ENCODE results near the gene TRIM63.

The TRIM63 gene

DNA sequence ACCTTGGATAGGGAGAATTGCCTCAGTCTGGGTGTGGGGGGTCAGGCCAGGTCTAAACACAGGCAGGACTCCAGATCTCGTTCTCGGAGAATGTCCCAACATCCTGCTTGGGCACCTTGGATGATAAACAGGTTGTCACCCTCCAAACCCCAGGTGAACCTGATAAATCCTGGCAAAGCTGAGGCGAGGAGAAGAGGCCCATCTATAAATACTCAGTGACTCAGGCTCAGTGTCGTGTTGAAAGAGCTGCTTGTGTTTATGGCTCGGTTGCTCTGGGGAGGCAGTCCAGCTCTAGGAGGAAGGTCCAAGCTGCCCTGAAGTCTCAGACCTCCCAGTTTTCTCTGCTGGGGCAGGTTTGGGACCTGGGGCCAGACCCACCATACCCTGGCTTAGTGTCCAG lies 15.8 kb upstream of the TRIM63 start:
- Histone ChIP-seq H4K91ac (ENCODE audit: low read length) (no peak overlapping the region), H3K18ac (ENCODE audit: low read depth in 1 of 2, low read length in 2 of 2) (no peak overlapping the region), H2BK12ac (ENCODE audit: low read length in 2 of 2) (peak overlapping the region in 1 of 2 experiments; percentile 31), H3K9ac (ENCODE audit: low read length) (peak overlapping the region; percentile 5), H3K79me1 (replicated peaks; ENCODE audit: low read length, poor library complexity, severe bottlenecking) (no peaks in the 10 kb centered on the region), H2AK5ac (ENCODE audit: low read length, severe bottlenecking) (no peak overlapping the region), H2BK15ac (ENCODE audit: low read depth, poor library complexity, severe bottlenecking) (peak overlapping the region; percentile 65), H2AFZ (ENCODE audit: low read depth, low read length) (no peak overlapping the region), H3K23ac (ENCODE audit: low read length in 2 of 2) (no peak overlapping the region), H2BK5ac (ENCODE audit: low read depth, low read length, poor library complexity, severe bottlenecking) (no peak overlapping the region), H3K36me3 (ENCODE audit: control insufficient read depth in 1 of 2, insufficient read depth in 2 of 2, low read depth in 1 of 2, low read length in 2 of 2) (no peaks in the 10 kb centered on the region), H3K27ac (ENCODE audit: low read length, poor library complexity, severe bottlenecking) (no peak overlapping the region), H2BK120ac (ENCODE audit: low read depth, low read length) (no peak overlapping the region), H3K27me3 (ENCODE audit: control insufficient read depth in 1 of 2, insufficient read depth in 1 of 2, low read length in 2 of 2) (peaks cover 24 to 26% of the 10 kb centered on the region in 2 experiments), H3K4me1 (ENCODE audit: control insufficient read depth, insufficient read depth, low read depth, low read length) (peaks cover 10% of the 10 kb centered on the region), H3K14ac (ENCODE audit: low read length in 2 of 2) (no peak overlapping the region), H4K8ac (ENCODE audit: low read length) (no peak overlapping the region), H3K4me3 (ENCODE audit: insufficient read depth in 1 of 2, low read depth in 1 of 2, low read length in 2 of 2) (no peak overlapping the region), H3K4me2 (ENCODE audit: low read length, poor library complexity, severe bottlenecking) (no peak overlapping the region), H3K4ac (ENCODE audit: low read depth in 1 of 2, low read length in 2 of 2) (no peak overlapping the region), H3K9me3 (ENCODE audit: control insufficient read depth, low read length) (no peaks in the 10 kb centered on the region)
- WGBS: 47% methylated on average over 5 of the region's 5 CpGs
- peak; percentile 76 for DNase-seq

DNA sequence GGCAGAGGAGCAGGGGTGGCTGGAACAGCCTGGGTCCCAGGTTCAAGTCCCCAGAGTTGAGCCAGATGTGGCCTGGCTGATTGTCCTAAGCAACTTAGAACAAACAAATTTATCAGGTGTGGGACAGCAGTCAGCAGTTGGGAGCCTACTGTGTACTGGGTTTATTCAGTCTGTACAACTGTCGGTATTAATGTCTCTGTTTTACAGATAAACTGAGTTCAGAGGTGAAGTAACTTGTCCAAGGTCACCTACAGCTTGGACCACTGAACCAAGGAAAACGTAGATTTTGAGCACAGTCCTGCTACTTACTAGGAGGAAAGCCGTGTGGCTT lies 14.6 kb upstream of the TRIM63 start:
- Histone ChIP-seq H4K91ac (ENCODE audit: low read length) (no peak overlapping the region), H3K27me3 (ENCODE audit: control insufficient read depth in 1 of 2, insufficient read depth in 1 of 2, low read length in 2 of 2) (peaks cover 29 to 30% of the 10 kb centered on the region in 2 experiments), H3K4me2 (ENCODE audit: low read length, poor library complexity, severe bottlenecking) (no peak overlapping the region), H2AK5ac (ENCODE audit: low read length, severe bottlenecking) (no peak overlapping the region), H3K23ac (ENCODE audit: low read length in 2 of 2) (no peak overlapping the region), H2BK12ac (ENCODE audit: low read length in 2 of 2) (no peak overlapping the region), H3K4me1 (ENCODE audit: control insufficient read depth, insufficient read depth, low read depth, low read length) (peaks cover 10% of the 10 kb centered on the region), H2AFZ (ENCODE audit: low read depth, low read length) (no peak overlapping the region), H3K14ac (ENCODE audit: low read length in 2 of 2) (no peak overlapping the region), H3K4ac (ENCODE audit: low read depth in 1 of 2, low read length in 2 of 2) (no peak overlapping the region), H3K9me3 (ENCODE audit: control insufficient read depth, low read length) (no peaks in the 10 kb centered on the region), H3K79me1 (replicated peaks; ENCODE audit: low read length, poor library complexity, severe bottlenecking) (no peaks in the 10 kb centered on the region), H3K9ac (ENCODE audit: low read length) (no peak overlapping the region), H4K8ac (ENCODE audit: low read length) (no peak overlapping the region), H3K18ac (ENCODE audit: low read depth in 1 of 2, low read length in 2 of 2) (peak overlapping the region in 1 of 2 experiments; percentile 6), H2BK5ac (ENCODE audit: low read depth, low read length, poor library complexity, severe bottlenecking) (no peak overlapping the region), H3K27ac (ENCODE audit: low read length, poor library complexity, severe bottlenecking) (no peak overlapping the region), H3K4me3 (ENCODE audit: insufficient read depth in 1 of 2, low read depth in 1 of 2, low read length in 2 of 2) (no peak overlapping the region), H3K36me3 (ENCODE audit: control insufficient read depth in 1 of 2, insufficient read depth in 2 of 2, low read depth in 1 of 2, low read length in 2 of 2) (no peaks in the 10 kb centered on the region), H2BK15ac (ENCODE audit: low read depth, poor library complexity, severe bottlenecking) (no peak overlapping the region), H2BK120ac (ENCODE audit: low read depth, low read length) (no peak overlapping the region)
- DNase-seq: no peak
- 82% methylated on average over 2 of the region's 3 CpGs for WGBS

DNA sequence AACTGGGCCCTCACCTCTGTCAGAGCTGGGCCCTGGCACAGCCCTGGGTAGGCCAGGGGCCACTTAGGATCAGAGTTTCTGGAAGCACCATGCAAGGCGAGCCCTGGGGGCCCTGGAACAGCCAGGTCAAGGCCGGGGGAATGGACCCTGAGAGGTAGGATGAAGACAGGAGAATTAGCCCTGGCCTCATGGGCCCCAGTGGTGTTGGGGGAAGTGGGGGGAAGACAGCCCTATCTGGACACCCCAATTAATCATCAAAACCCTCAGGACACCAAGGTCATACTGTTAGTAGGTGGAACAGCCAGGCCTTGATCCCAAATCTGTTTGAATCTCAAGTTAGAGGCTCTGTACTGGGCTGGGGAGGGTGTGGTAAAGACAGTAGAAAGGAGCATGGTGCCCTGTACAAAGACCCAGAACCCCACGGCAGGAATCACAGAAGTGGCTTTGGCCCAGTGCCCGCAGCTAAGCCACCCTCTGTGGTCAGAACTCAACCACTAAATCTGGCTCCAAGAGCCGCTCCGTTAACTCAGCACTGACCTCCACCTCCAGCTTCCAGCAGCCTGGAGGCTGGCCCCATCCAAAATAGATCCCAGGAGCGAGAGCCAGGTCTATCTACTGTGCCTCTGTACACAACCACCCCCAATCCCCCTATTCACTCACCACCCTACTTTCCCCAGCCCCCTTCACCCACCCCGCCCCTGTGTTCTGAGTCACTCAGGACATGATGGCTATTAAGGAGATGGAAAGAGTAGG lies 14.0 kb upstream of the TRIM63 start:
- DNase-seq: no peak
- Histone ChIP-seq H2BK120ac (ENCODE audit: low read depth, low read length) (no peak overlapping the region), H3K27ac (ENCODE audit: low read length, poor library complexity, severe bottlenecking) (no peak overlapping the region), H3K4me1 (ENCODE audit: control insufficient read depth, insufficient read depth, low read depth, low read length) (peaks cover 10% of the 10 kb centered on the region), H3K4ac (ENCODE audit: low read depth in 1 of 2, low read length in 2 of 2) (peak overlapping the region in 1 of 2 experiments; percentile 20), H3K36me3 (ENCODE audit: control insufficient read depth in 1 of 2, insufficient read depth in 2 of 2, low read depth in 1 of 2, low read length in 2 of 2) (no peaks in the 10 kb centered on the region), H2AFZ (ENCODE audit: low read depth, low read length) (no peak overlapping the region), H2BK15ac (ENCODE audit: low read depth, poor library complexity, severe bottlenecking) (no peak overlapping the region), H3K23ac (ENCODE audit: low read length in 2 of 2) (no peak overlapping the region), H3K9ac (ENCODE audit: low read length) (no peak overlapping the region), H3K4me2 (ENCODE audit: low read length, poor library complexity, severe bottlenecking) (no peak overlapping the region), H4K91ac (ENCODE audit: low read length) (peak overlapping the region; percentile 45), H2AK5ac (ENCODE audit: low read length, severe bottlenecking) (no peak overlapping the region), H3K27me3 (ENCODE audit: control insufficient read depth in 1 of 2, insufficient read depth in 1 of 2, low read length in 2 of 2) (peaks cover 28 to 30% of the 10 kb centered on the region in 2 experiments), H2BK5ac (ENCODE audit: low read depth, low read length, poor library complexity, severe bottlenecking) (no peak overlapping the region), H3K9me3 (ENCODE audit: control insufficient read depth, low read length) (no peaks in the 10 kb centered on the region), H3K18ac (ENCODE audit: low read depth in 1 of 2, low read length in 2 of 2) (peak overlapping the region; percentile 38 to 56), H3K79me1 (replicated peaks; ENCODE audit: low read length, poor library complexity, severe bottlenecking) (no peaks in the 10 kb centered on the region), H3K4me3 (ENCODE audit: insufficient read depth in 1 of 2, low read depth in 1 of 2, low read length in 2 of 2) (no peak overlapping the region), H3K14ac (ENCODE audit: low read length in 2 of 2) (no peak overlapping the region), H4K8ac (ENCODE audit: low read length) (peak overlapping the region; percentile 48), H2BK12ac (ENCODE audit: low read length in 2 of 2) (peak overlapping the region in 1 of 2 experiments; percentile 56)
- 85% methylated on average over 8 of the region's 8 CpGs for WGBS

DNA sequence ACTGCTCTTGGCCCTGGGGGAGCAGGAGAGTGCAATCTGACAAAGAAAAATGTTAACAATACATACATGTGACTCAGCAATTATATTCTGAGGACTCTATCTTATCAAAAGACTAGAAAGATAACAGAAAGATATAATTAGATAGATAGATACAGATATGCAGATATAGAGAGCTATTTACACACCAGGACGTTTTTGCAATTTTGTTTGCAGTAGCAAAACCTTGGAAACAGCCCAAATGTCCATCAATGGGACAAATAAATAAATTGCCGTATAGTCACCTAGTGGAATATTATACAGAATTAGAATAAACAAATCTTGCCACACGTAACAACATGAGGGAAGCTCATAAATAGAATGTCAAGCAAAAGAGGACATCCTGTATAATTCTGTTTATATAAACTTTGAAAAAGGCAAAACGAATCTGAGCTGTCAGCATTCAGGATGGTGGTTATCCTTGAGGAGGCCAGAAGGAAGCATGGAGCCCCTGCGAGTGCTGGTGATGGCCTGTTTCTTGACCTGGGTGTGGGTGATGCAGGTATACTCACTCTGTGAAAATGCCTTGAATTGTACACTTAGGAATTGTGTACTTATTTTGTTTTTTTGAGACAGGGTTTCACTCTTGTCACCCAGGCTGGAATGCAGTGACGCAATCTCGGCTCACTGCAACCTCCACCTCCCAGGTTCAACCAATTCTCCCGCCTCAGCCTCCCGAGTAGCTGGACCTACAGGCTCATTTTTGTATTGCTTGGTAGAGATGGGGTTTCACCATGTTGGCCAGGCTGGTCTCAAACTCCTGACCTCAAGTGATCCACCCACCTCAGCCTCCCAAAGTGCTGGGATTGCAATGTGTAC lies 12.8 kb upstream of the TRIM63 start:
- H2BK5ac ChIP-seq (ENCODE audit: low read depth, low read length, poor library complexity, severe bottlenecking): no peak overlapping the region
- H2AFZ ChIP-seq (ENCODE audit: low read depth, low read length): no peak overlapping the region
- H3K4me2 ChIP-seq (ENCODE audit: low read length, poor library complexity, severe bottlenecking): no peak overlapping the region
- no peak overlapping the region for H2BK12ac ChIP-seq (ENCODE audit: low read length in 2 of 2)
- H3K79me1 ChIP-seq (replicated peaks; ENCODE audit: low read length, poor library complexity, severe bottlenecking): no peaks in the 10 kb centered on the region
- H3K4me1 ChIP-seq (ENCODE audit: control insufficient read depth, insufficient read depth, low read depth, low read length): peaks cover 10% of the 10 kb centered on the region
- H4K91ac ChIP-seq (ENCODE audit: low read length): no peak overlapping the region
- no peak overlapping the region for H2AK5ac ChIP-seq (ENCODE audit: low read length, severe bottlenecking)
- no peak overlapping the region for H4K8ac ChIP-seq (ENCODE audit: low read length)
- no peak overlapping the region for H3K4ac ChIP-seq (ENCODE audit: low read depth in 1 of 2, low read length in 2 of 2)
- no peak overlapping the region for H2BK120ac ChIP-seq (ENCODE audit: low read depth, low read length)
- no peak overlapping the region for H3K23ac ChIP-seq (ENCODE audit: low read length in 2 of 2)
- H2BK15ac ChIP-seq (ENCODE audit: low read depth, poor library complexity, severe bottlenecking): no peak overlapping the region
- no peak for DNase-seq
- H3K9me3 ChIP-seq (ENCODE audit: control insufficient read depth, low read length): no peaks in the 10 kb centered on the region
- H3K18ac ChIP-seq (ENCODE audit: low read depth in 1 of 2, low read length in 2 of 2): no peak overlapping the region
- peaks cover 28 to 39% of the 10 kb centered on the region in 2 experiments for H3K27me3 ChIP-seq (ENCODE audit: control insufficient read depth in 1 of 2, insufficient read depth in 1 of 2, low read length in 2 of 2)
- no peak overlapping the region for H3K27ac ChIP-seq (ENCODE audit: low read length, poor library complexity, severe bottlenecking)
- H3K9ac ChIP-seq (ENCODE audit: low read length): no peak overlapping the region
- no peak overlapping the region for H3K14ac ChIP-seq (ENCODE audit: low read length in 2 of 2)
- H3K4me3 ChIP-seq (ENCODE audit: insufficient read depth in 1 of 2, low read depth in 1 of 2, low read length in 2 of 2): no peak overlapping the region
- 44% methylated on average over 2 of the region's 9 CpGs for WGBS
- no peaks in the 10 kb centered on the region for H3K36me3 ChIP-seq (ENCODE audit: control insufficient read depth in 1 of 2, insufficient read depth in 2 of 2, low read depth in 1 of 2, low read length in 2 of 2)
